IPS-15b (cell line): ENCODE data around the gene NFATC2IP.
"Not testable (repeated sequence)": the region's sequence is repeated elsewhere in the genome, so short reads cannot be mapped to it uniquely, and the experiment has no call there.

Experiments used
- H3K27me3 ChIP-seq: one replicate; pipeline ENCODE4 v1.6.1; 2013; ENCODE audit warnings: low read length; ENCODE audit not compliant: control insufficient read depth, insufficient read depth
- H3K36me3 ChIP-seq: one replicate; pipeline ENCODE4 v1.6.1; 2013; ENCODE audit warnings: low read length; ENCODE audit not compliant: control insufficient read depth, insufficient read depth
- H3K4me1 ChIP-seq: one replicate; pipeline ENCODE4 v1.6.1; 2013; ENCODE audit warnings: mild to moderate bottlenecking, low read length; ENCODE audit not compliant: control insufficient read depth, insufficient read depth
- H3K4me3 ChIP-seq: one replicate; pipeline ENCODE4 v1.5.1; 2013; ENCODE audit warnings: low read depth, low read length
- H3K9ac ChIP-seq: one replicate; pipeline ENCODE4 v1.6.1; 2013; ENCODE audit warnings: low read depth, mild to moderate bottlenecking, low read length
- H3K9me3 ChIP-seq: one replicate; pipeline ENCODE4 v1.6.1; 2013; ENCODE audit warnings: mild to moderate bottlenecking, low read length; ENCODE audit not compliant: control insufficient read depth, insufficient read depth

NFATC2IP gene

GRCh38 chr16:28943281-28943680 is 7.5 kb upstream of the NFATC2IP start:
- Histone ChIP-seq H3K36me3 (no peaks in the 10 kb centered on the region), H3K9me3 (no peaks in the 10 kb centered on the region), H3K9ac (no peak overlapping the region), H3K27me3 (no peaks in the 10 kb centered on the region), H3K4me1 (peaks cover 2% of the 10 kb centered on the region), H3K4me3 (no peak overlapping the region)

GRCh38 chr16:28946681-28947080 is 4.1 kb upstream of the NFATC2IP start:
- H3K36me3 ChIP-seq, result no peaks in the 10 kb centered on the region
- no peaks in the 10 kb centered on the region for H3K9me3 ChIP-seq
- no peaks in the 10 kb centered on the region for H3K27me3 ChIP-seq
- H3K9ac ChIP-seq, result no peak overlapping the region
- H3K4me3 ChIP-seq, result no peak overlapping the region
- peaks cover 2% of the 10 kb centered on the region for H3K4me1 ChIP-seq

GRCh38 chr16:28951410-28951943 is 740 bp downstream of the NFATC2IP start:
- no peaks in the 10 kb centered on the region for H3K9me3 ChIP-seq
- H3K9ac ChIP-seq, result peak overlapping the region; percentile 81
- H3K4me1 ChIP-seq, result peaks cover 5% of the 10 kb centered on the region
- H3K4me3 ChIP-seq, result peak overlapping the region; percentile 85
- H3K36me3 ChIP-seq, result peaks cover 27% of the 10 kb centered on the region
- no peaks in the 10 kb centered on the region for H3K27me3 ChIP-seq

GRCh38 chr16:28958216-28958615 is 7.5 kb downstream of the NFATC2IP start:
- H3K4me1 ChIP-seq, result no peaks in the 10 kb centered on the region
- H3K27me3 ChIP-seq, result no peaks in the 10 kb centered on the region
- H3K4me3 ChIP-seq, result no peak overlapping the region
- H3K9me3 ChIP-seq, result no peaks in the 10 kb centered on the region
- H3K36me3 ChIP-seq, result peaks cover 55% of the 10 kb centered on the region
- no peak overlapping the region for H3K9ac ChIP-seq

- no peaks in the 10 kb centered on the region for H3K27me3 ChIP-seq
- H3K4me1 ChIP-seq, result no peaks in the 10 kb centered on the region
- H3K4me3 ChIP-seq, result no peak overlapping the region
- peaks cover 56% of the 10 kb centered on the region for H3K36me3 ChIP-seq
- no peak overlapping the region for H3K9ac ChIP-seq
- H3K9me3 ChIP-seq, result no peaks in the 10 kb centered on the region
These were observed 8.1 kb downstream of the NFATC2IP start for GRCh38 chr16:28958836-28959235.

- Histone ChIP-seq H3K9ac (no peak overlapping the region), H3K4me3 (no peak overlapping the region), H3K4me1 (no peaks in the 10 kb centered on the region), H3K9me3 (no peaks in the 10 kb centered on the region), H3K27me3 (no peaks in the 10 kb centered on the region), H3K36me3 (peaks cover 32% of the 10 kb centered on the region)
These were observed 13.3 kb downstream of the NFATC2IP start for GRCh38 chr16:28964072-28964471.

GRCh38 chr16:28964496-28964895 is 13.8 kb downstream of the NFATC2IP start:
- Histone ChIP-seq H3K9ac (no peak overlapping the region), H3K4me1 (no peaks in the 10 kb centered on the region), H3K4me3 (no peak overlapping the region), H3K36me3 (peaks cover 30% of the 10 kb centered on the region), H3K27me3 (no peaks in the 10 kb centered on the region), H3K9me3 (no peaks in the 10 kb centered on the region)

- Histone ChIP-seq H3K9me3 (no peaks in the 10 kb centered on the region), H3K36me3 (peaks cover 25% of the 10 kb centered on the region), H3K27me3 (no peaks in the 10 kb centered on the region), H3K4me3 (no peak overlapping the region), H3K9ac (no peak overlapping the region), H3K4me1 (no peaks in the 10 kb centered on the region)
These were observed 16.4 kb downstream of the NFATC2IP start for GRCh38 chr16:28967156-28967555.

GRCh38 chr16:28969696-28970095 is 19.0 kb downstream of the NFATC2IP start:
- not testable (repeated sequence) for H3K27me3 ChIP-seq, H3K9ac ChIP-seq, H3K4me1 ChIP-seq, H3K36me3 ChIP-seq, H3K9me3 ChIP-seq, H3K4me3 ChIP-seq

GRCh38 chr16:28974007-28974436 is 23.3 kb downstream of the NFATC2IP start:
- H3K4me3 ChIP-seq, result peak overlapping the region; percentile 95
- no peaks in the 10 kb centered on the region for H3K27me3 ChIP-seq
- H3K36me3 ChIP-seq, result no peaks in the 10 kb centered on the region
- peak overlapping the region; percentile 54 for H3K9ac ChIP-seq
- H3K9me3 ChIP-seq, result no peaks in the 10 kb centered on the region
- peaks cover 4% of the 10 kb centered on the region for H3K4me1 ChIP-seq

- Histone ChIP-seq H3K4me3 (peak within 1 kb of the TSS; percentile 95), H3K9ac (peak within 1 kb of the TSS; percentile 76), H3K27me3 (no peaks in the 10 kb centered on the region), H3K4me1 (peaks cover 4% of the 10 kb centered on the region), H3K9me3 (no peaks in the 10 kb centered on the region), H3K36me3 (no peaks in the 10 kb centered on the region)
These were observed 23.9 kb downstream of the NFATC2IP start, which contains the start of gene SPNS1 for GRCh38 chr16:28974437-28975157. Gene SPNS1 (plus strand): TSS chr16:28974778. CDS start chr16:28975152, 374 bp downstream.

- Histone ChIP-seq H3K36me3 (no peaks in the 10 kb centered on the region), H3K9ac (peak overlapping the region; percentile 76), H3K9me3 (no peaks in the 10 kb centered on the region)
These were observed 24.4 kb downstream of the NFATC2IP start for GRCh38 chr16:28975158-28975599.

More at GRCh38 chr16:28975158-28975599, 24.4 kb downstream of the NFATC2IP start:
- peak overlapping the region; percentile 95 for H3K4me3 ChIP-seq
- H3K4me1 ChIP-seq, result peaks cover 4% of the 10 kb centered on the region
- no peaks in the 10 kb centered on the region for H3K27me3 ChIP-seq
